LNCAP (cell line): ENCODE measurements around the gene ACTA1.

Experiments used
- TF ChIP-seq, protein P1 (sequence below): fragments of 450-650 bp; IDR thresholded peaks from 2 replicates; pipeline ENCODE4 v1.5.1; 2017; ENCODE audit warnings: mild to moderate bottlenecking

Gene ACTA1

DNA sequence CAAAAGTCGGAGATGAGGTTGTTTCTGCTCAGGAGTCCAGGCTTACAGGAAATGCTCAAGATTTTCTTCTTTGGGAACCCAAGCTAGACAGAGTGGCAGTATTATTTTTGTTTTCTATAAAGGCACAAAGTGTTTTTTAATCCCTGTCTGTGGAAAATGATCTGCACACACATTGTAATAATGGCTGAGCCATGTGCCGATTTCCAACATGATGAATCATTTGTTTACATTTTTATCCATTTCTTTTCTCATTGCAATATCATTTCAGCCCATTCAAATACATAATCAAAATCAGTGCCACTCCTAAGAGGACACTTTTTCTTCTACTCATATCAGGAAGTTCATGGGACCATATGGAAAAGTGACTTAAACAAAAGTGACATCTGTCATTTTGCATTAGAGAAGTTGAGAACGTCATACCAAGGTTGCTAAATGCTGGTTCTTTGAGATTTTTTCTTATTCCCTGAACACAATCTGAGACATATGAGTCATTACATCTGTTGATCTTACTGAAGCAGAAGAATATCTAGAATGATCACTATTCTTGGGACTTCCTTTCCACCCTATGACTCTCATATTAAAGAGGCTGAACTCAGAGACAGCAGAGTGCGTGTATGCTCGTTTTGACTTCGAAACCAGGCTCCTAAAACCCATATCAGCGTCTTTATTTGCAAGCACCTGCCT, 44.9 kb downstream of the ACTA1 start:
- TF ChIP-seq, protein P1, sequence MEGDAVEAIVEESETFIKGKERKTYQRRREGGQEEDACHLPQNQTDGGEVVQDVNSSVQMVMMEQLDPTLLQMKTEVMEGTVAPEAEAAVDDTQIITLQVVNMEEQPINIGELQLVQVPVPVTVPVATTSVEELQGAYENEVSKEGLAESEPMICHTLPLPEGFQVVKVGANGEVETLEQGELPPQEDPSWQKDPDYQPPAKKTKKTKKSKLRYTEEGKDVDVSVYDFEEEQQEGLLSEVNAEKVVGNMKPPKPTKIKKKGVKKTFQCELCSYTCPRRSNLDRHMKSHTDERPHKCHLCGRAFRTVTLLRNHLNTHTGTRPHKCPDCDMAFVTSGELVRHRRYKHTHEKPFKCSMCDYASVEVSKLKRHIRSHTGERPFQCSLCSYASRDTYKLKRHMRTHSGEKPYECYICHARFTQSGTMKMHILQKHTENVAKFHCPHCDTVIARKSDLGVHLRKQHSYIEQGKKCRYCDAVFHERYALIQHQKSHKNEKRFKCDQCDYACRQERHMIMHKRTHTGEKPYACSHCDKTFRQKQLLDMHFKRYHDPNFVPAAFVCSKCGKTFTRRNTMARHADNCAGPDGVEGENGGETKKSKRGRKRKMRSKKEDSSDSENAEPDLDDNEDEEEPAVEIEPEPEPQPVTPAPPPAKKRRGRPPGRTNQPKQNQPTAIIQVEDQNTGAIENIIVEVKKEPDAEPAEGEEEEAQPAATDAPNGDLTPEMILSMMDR = no peak

DNA sequence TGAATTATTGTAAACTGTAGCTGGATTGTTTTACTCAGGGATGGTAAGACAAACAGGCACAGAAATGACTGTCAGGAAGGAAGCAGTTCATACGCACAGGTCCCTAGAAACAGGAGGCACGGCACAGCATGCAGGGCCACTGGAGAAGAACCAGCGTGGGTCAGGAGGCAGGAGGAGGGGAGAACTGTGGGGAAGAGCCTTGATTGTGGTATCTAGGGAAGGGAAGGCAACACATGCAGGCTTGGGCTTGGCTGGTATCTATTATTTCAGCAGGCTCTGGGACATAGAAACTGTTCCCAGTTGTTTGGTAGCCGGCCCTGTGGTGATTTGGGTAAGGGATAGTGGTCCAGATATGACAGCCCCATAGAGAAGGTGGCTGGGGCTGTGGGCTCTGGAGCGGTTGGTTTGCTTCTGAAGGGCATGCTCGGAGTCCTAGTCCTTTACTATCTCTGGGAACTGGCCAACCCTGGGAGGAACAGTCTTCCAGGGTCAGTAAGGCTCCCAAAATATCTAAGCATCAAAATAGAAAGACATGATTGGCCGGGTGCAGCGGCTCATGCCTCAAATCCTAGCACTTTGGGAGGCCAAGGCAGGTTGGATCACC, 47.9 kb downstream of the ACTA1 start:
- TF ChIP-seq, protein P1 = no peak

DNA sequence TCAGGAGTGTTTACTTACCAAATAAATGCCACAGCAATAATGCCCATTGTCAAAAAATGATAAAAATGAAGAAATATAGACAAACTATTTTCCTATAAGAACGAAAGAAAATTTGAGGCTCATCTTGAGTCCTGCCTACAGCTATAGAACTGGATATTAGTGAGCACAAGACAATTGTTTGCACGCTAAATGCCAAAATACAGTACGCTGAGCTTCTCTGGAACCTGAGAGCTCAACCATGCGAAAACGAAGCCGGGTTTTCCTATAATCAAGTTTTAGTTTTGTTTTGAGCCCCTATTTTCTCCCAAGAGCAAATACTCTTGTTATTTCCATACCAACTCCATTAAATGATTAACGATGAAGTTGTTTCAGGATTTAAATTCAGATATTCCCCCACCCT, 49.1 kb downstream of the ACTA1 start:
- TF ChIP-seq, protein P1 = no peak

DNA sequence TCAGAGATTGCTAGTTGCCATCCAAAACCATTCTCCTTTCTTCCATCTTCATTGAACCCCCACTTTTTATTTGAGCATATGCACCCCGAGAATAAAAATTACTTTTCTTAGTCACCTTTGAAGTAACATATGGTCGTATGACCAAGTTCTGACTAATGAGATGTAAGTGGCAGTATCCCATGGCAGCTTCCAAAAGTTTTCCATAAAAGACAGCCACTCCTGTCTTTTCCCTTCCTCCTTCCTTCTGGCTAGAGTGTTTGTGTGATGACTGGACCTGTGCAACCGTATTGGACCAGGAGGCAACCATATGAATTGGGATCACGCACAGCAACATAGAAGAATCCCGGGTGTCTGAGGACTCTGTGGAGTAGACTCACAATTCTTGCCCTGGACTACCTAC, 49.9 kb downstream of the ACTA1 start:
- TF ChIP-seq, protein P1 = no peak

DNA sequence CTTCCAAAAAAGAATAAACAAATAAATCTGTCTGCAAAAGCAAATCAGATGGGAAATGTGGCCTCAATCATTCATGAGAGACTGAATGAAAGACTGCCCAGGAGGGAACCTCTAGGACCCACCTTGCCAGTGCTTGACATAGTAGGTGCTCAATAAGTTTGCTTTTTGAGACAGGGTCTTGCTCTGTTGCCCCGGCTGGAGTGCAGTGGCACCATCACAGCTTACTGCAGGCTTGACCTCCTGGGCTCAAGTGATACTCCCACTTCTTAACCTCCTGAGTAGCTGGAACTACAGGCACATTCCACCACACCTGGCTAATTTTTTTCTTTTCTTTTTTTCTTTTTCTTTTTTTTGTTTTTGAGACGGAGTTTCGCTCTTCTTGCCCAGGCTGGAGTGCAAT, 50.7 kb downstream of the ACTA1 start:
- TF ChIP-seq, protein P1 = no peak
